Measurements from ENCODE around the gene C6orf89. TPM values are rescaled to one million over a fixed set of nuclear protein-coding genes. Genes with fewer than 3 reads are reported as not detected.

The C6orf89 gene
- total RNA-seq, 1 experiment from 2014 or later = 32.9 TPM

DNA sequence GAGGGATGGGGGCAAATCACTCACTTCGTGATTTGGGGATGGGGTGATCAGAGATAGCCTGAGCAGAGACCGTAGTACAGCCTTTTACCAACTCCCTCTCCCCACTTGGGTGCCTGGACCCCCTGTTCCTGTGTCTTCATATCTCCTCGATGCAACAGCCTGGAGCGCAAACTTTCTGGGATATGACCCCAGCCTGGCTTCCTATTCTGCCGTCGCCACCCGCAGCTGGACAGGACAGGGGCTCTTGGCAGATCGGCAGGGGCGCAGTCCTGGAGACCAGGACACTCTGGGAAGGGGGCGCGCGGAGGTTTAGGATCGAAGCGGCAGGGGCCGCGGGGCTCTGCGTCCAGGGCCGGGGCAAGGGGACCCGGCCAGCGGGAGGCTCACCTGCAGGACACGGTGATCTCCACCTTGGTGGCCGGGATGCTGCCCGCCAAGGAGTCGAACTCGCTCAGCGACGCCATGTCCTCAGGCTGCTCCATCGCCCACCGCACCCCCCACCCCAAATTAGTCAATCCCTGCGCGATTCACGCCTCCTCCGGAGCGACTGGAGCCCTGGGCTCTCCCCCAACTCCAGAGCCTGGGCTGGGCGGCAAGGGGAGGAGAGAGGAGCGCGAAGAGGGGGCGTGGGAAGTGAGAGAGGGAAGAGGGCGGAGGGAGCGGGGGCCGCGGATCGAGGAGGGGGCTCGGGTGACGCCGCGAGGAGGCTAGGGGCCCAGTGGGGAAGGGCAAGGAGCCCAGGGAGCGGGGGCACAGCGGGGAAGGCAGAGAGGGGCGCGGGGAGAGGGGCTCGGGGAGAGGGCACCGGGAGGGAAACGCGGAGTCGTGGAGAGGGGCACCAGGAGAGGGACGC is 46.6 kb upstream of the C6orf89 start, which contains the start of gene CPNE5:
Gene CPNE5, minus strand, starts transcription at position 549 of the 853 bp plus-strand sequence. Its CDS starts 67 bp downstream, at position 482.
- intact Hi-C loops (cut with micrococcal nuclease) = no loop called here
- BruUV-seq (replicated peaks) = no TSS peak
- H3K27ac ChIP-seq (ENCODE audit: low read depth, low read length) = no peak within 1 kb of the TSS; the same call in 1 of the 2 replicates
- peaks cover 10% of the 10 kb centered on the region; the same call in 1 of the 2 replicates for H3K27me3 ChIP-seq (ENCODE audit: insufficient read depth, low read length)
- CTCF ChIA-PET = interaction anchor here (1.6 kb wide), 1 partner anchor 12 kb away, joined by 4 read pairs; no protein-coding TSS in a partner anchor
- ATAC-seq = no peak
- POLR2A ChIA-PET = no interaction called here
- RAD21 ChIA-PET (ENCODE audit: low non-redundant PET in 1 of 2, low total read pairs in 2 of 2, uncharacterized antibody in 2 of 2, unreplicated experiment in 2 of 2) = no interaction called here
- H3K4me3 ChIP-seq (replicated peaks in 1 of 2; ENCODE audit: low read depth in 1 of 2, low read length in 2 of 2) = peak within 1 kb of the TSS; percentile 7 to 20; a peak in 1 of 4 replicates
- H3K36me3 ChIP-seq (ENCODE audit: control insufficient read depth in 1 of 2, insufficient read depth in 2 of 2, low read length in 2 of 2) = no peaks in the 10 kb centered on the region
- no peaks in the 10 kb centered on the region for H4K20me1 ChIP-seq (ENCODE audit: insufficient read depth)
- H3K4me1 ChIP-seq (ENCODE audit: control insufficient read depth in 1 of 2, insufficient read depth in 2 of 2, low read length in 2 of 2) = peaks cover 0 to 7% of the 10 kb centered on the region in 2 experiments; a peak in 1 of 4 replicates
- no peaks in the 10 kb centered on the region for H3K9me2 ChIP-seq (ENCODE audit: insufficient read depth)
- no peak within 1 kb of the TSS for H3K9ac ChIP-seq (ENCODE audit: low read length)
- no peaks in the 10 kb centered on the region for H3K79me2 ChIP-seq (ENCODE audit: insufficient read depth, low read length)
- no peak for DNase-seq (ENCODE audit: low read depth, low spot score)
- H3K9me3 ChIP-seq (ENCODE audit: control insufficient read depth in 1 of 2, insufficient read depth in 1 of 2, low read depth in 1 of 2, low read length in 2 of 2) = no peaks in the 10 kb centered on the region
- TF ChIP-seq ZFX (IDR thresholded peaks at IDR 0.05) (no peak), YY1 (IDR thresholded peaks at IDR 0.05; ENCODE audit: extremely low read depth, insufficient replicate concordance, low read depth, low read length) (no peak)
- H2AFZ ChIP-seq (ENCODE audit: low read depth, low read length, poor library complexity, severe bottlenecking) = no peak within 1 kb of the TSS
- H3K4me2 ChIP-seq (ENCODE audit: low read length) = peak within 1 kb of the TSS; percentile 41

DNA sequence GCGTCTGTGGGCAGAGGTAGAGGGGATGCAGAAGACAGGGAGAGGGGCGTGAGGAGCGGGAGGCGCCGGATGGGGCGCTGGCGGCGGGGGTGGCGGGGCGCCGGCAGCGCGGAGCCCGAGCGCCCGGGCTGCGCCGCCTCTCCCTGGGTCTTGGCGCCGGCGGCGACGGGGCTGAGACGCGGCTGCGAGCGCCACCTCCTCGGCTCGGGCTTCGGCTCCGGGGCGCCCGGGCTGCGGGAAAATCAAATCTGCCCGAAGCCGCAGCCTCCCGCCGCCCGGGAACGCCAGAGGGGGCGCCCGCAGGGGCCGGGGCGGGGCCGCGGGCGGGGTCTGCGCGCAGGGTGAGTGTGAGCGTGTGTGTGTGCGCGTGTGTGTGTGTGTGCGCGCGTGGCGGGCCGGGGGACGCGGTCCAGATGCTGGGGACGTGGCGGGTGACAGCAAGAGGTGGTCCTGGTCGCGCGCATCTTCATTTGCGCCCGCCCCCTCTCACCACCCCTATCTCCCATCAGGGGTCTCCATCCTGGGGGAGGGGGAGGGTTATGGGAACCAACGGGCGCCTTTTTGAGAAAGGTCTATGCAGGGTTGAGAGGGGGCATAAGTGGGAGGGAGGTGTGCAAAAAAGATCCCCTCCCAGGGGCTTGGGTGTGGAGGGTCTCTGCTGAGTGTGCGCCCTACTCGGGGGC is 45.9 kb upstream of the C6orf89 start:
- peak overlapping the region; percentile 41 for H3K4me2 ChIP-seq (ENCODE audit: low read length)
- H3K36me3 ChIP-seq (ENCODE audit: control insufficient read depth in 1 of 2, insufficient read depth in 2 of 2, low read length in 2 of 2) = no peaks in the 10 kb centered on the region
- H3K27me3 ChIP-seq (ENCODE audit: insufficient read depth, low read length) = peaks cover 10% of the 10 kb centered on the region; the same call in 1 of the 2 replicates
- DNase-seq (ENCODE audit: low read depth, low spot score) (peak; percentile 4), ATAC-seq (peak; percentile 86)
- no peaks in the 10 kb centered on the region for H4K20me1 ChIP-seq (ENCODE audit: insufficient read depth)
- H3K4me1 ChIP-seq (ENCODE audit: control insufficient read depth in 1 of 2, insufficient read depth in 2 of 2, low read length in 2 of 2) = peaks cover 0 to 7% of the 10 kb centered on the region in 2 experiments; a peak in 1 of 4 replicates
- no TSS peak for BruUV-seq (replicated peaks)
- no peak overlapping the region; the same call in 1 of the 2 replicates for H3K27ac ChIP-seq (ENCODE audit: low read depth, low read length)
- ChIA-PET POLR2A (no interaction called here), CTCF (no interaction called here), RAD21 (ENCODE audit: low non-redundant PET in 1 of 2, low total read pairs in 2 of 2, uncharacterized antibody in 2 of 2, unreplicated experiment in 2 of 2) (no interaction called here)
- TF ChIP-seq, protein P1, sequence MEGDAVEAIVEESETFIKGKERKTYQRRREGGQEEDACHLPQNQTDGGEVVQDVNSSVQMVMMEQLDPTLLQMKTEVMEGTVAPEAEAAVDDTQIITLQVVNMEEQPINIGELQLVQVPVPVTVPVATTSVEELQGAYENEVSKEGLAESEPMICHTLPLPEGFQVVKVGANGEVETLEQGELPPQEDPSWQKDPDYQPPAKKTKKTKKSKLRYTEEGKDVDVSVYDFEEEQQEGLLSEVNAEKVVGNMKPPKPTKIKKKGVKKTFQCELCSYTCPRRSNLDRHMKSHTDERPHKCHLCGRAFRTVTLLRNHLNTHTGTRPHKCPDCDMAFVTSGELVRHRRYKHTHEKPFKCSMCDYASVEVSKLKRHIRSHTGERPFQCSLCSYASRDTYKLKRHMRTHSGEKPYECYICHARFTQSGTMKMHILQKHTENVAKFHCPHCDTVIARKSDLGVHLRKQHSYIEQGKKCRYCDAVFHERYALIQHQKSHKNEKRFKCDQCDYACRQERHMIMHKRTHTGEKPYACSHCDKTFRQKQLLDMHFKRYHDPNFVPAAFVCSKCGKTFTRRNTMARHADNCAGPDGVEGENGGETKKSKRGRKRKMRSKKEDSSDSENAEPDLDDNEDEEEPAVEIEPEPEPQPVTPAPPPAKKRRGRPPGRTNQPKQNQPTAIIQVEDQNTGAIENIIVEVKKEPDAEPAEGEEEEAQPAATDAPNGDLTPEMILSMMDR (IDR thresholded peaks at IDR 0.05 in 2 of 3, conservative IDR thresholded peaks at IDR 0.05 in 1 of 3; ENCODE audit: borderline replicate concordance in 1 of 3, insufficient read depth in 1 of 3, low read depth in 2 of 3, low read length in 2 of 3) = peak in 2 of 3 experiments; percentile 26 to 31; a peak in 4 of 6 replicates
- TF ChIP-seq, protein P2, sequence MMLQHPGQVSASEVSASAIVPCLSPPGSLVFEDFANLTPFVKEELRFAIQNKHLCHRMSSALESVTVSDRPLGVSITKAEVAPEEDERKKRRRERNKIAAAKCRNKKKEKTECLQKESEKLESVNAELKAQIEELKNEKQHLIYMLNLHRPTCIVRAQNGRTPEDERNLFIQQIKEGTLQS (IDR thresholded peaks at IDR 0.05) = no peak
- H3K9ac ChIP-seq (ENCODE audit: low read length) = no peak overlapping the region
- H3K4me3 ChIP-seq (replicated peaks in 1 of 2; ENCODE audit: low read depth in 1 of 2, low read length in 2 of 2) = peak overlapping the region; percentile 7 to 20; a peak in 1 of 4 replicates
- intact Hi-C loops (cut with micrococcal nuclease) = no loop called here
- H2AFZ ChIP-seq (ENCODE audit: low read depth, low read length, poor library complexity, severe bottlenecking) = no peak overlapping the region
- no peaks in the 10 kb centered on the region for H3K9me2 ChIP-seq (ENCODE audit: insufficient read depth)
- no peaks in the 10 kb centered on the region for H3K79me2 ChIP-seq (ENCODE audit: insufficient read depth, low read length)
- no peaks in the 10 kb centered on the region for H3K9me3 ChIP-seq (ENCODE audit: control insufficient read depth in 1 of 2, insufficient read depth in 1 of 2, low read depth in 1 of 2, low read length in 2 of 2)

Measured in HCT116 (cell line).